ENCODE data around the gene SLBP.

GRCh38 chr4:1716065-1716945 is 4.2 kb upstream of the SLBP start:
- TF ChIP-seq, protein P1, sequence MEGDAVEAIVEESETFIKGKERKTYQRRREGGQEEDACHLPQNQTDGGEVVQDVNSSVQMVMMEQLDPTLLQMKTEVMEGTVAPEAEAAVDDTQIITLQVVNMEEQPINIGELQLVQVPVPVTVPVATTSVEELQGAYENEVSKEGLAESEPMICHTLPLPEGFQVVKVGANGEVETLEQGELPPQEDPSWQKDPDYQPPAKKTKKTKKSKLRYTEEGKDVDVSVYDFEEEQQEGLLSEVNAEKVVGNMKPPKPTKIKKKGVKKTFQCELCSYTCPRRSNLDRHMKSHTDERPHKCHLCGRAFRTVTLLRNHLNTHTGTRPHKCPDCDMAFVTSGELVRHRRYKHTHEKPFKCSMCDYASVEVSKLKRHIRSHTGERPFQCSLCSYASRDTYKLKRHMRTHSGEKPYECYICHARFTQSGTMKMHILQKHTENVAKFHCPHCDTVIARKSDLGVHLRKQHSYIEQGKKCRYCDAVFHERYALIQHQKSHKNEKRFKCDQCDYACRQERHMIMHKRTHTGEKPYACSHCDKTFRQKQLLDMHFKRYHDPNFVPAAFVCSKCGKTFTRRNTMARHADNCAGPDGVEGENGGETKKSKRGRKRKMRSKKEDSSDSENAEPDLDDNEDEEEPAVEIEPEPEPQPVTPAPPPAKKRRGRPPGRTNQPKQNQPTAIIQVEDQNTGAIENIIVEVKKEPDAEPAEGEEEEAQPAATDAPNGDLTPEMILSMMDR (IDR thresholded peaks at IDR 0.05 in 4 of 5, conservative IDR thresholded peaks at IDR 0.05 in 1 of 5), result no peak
- no peak for TF ChIP-seq POLR2A (IDR thresholded peaks at IDR 0.05)
